GM18867 (cell line): ENCODE data around the gene NKD2.

Experiments used
- ATAC-seq: cut with Tn5 transposase; IDR thresholded peaks from one replicate; pipeline ENCODE4 v1.9.1; 2021; ENCODE audit warnings: mild to moderate bottlenecking, moderate library complexity; ENCODE audit not compliant: unreplicated experiment

NKD2 gene

DNA sequence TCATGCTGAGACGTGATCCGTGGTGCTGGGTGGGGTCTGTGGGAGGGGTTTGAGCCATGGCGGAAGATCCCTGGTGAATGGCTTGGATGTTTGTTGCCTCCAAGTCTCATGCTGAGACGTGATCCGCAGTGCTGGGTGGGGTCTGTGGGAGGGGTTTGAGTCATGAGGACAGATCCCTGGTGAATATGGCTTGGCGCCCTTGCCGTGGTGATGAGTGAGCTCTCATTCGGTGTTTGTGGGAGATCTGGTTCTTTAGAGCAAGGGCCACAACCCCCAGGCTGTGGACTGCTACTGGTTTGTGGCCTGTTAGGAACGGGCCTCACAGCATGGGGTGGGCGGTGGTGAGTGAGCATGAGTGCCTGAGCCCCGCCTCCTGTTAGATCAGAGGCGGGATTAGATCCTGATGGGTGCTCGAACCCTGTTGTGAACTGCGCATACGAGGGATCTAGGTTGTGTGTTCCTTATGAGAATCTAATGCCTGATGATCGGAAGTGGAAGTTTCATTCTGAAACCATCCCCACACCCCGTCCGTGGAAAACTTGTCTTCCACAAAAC, 31.2 kb downstream of the NKD2 start:
- no peak for ATAC-seq

- ATAC-seq: no peak
These were observed 32.0 kb downstream of the NKD2 start for GRCh38 chr5:1040571-1040970.

GRCh38 chr5:1041225-1042143, 32.9 kb downstream of the NKD2 start:
- ATAC-seq: no peak

DNA sequence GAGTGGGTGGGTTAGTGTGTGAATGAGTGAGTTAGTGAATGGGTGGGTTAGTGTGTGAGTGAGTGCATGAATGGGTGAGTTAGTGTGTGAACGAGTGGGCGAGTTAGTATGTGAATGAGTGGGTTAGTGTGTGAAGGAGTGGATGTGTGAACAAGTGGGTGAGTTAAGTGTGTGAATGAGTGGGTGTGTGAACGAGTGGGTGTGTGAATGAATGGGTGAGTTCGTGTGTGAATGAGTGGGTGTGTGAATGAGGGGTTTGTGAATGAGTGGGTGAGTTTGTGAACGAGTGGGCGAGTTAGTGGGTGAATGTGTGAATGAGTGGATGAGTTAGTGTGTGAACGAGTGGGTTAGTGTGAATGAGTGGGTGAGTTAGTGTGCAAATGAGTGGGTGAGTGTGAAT, 34.0 kb downstream of the NKD2 start:
- ATAC-seq: no peak

- ATAC-seq: no peak
These were observed 34.7 kb downstream of the NKD2 start for GRCh38 chr5:1043327-1043726.

GRCh38 chr5:1044117-1044516, 35.5 kb downstream of the NKD2 start:
- no peak for ATAC-seq

DNA sequence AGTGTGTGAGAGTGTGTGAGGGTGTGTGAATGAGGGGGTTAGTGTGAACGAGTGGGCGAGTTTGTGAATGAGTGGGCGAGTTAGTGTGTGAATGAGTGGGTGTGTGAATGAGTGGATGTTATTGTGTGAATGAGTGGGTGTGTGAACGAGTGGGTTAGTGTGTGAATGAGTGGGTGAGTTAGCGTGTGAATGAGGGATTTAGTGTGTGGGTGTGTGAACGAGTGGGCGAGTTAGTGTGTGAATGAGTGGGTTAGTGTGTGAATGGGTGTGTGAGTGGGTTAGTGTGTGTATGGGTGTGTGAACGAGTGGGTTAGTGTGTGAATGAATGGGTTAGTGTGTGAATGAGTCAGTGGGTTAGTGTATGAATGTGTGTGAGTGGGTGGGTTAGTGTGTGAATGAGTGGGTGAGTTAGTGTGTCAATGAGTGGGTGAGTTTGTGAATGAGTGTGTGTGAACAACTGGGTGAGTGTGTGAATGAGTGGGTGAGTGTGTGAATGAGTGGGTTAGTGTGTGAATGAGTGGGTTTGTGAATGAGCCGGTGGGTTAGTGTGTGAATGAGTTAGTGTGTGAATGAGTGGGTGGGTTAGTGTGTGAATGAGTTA, 37.5 kb downstream of the NKD2 start:
- no peak for ATAC-seq

DNA sequence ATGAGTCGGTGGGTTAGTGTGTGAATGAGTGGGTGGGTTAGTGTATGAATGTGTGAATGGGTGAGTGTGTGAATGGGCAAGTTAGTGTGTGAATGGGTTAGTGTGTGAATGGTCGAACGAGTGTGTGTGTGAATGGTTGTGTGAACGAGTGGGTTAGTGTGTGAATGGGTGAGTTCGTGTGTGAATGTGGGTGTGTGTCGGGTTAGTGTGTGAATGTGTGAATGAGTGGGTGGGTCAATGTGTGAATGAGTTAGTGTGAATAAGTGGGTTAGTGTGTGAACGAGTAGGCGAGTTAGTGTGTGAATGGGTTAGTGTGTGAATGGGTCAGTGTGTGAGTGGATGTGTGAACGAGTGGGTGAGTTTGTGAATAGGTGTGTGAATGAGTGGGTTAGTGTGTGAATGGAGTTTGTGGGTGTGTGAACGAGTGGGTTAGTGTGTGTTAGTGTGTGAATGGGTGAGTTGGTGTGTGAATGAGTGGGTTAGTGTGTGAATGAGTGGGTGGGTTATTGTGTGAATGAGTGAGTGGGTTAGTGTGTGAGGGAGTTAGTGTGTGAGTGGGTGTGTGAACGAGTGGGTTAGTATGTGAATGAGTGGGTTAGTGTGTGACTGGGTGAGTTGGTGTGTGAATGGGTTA, 38.8 kb downstream of the NKD2 start:
- no peak for ATAC-seq

- no peak for ATAC-seq
These were observed 39.6 kb downstream of the NKD2 start for GRCh38 chr5:1048162-1048721.

- no peak for ATAC-seq
These were observed 40.5 kb downstream of the NKD2 start for GRCh38 chr5:1048861-1049838.

GRCh38 chr5:1050423-1051365, 42.1 kb downstream of the NKD2 start:
- no peak for ATAC-seq

DNA sequence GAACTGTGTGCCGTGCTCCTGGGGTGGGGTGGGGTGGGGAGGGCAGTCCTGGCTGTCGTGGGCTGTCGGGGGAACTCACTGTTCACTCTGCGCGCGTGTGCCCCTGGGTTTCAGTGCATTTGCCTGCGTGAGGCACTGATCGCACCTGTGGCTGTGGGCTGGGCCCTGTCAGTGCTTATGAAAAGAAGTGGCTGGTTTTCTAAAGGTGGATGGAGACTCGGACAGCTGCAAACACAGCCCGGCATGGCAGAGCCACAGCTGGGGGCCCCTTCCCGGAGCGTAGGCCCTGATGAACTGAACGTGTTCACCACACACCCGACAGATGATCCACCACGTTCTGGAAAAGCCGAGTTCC, 42.7 kb downstream of the NKD2 start:
- ATAC-seq: no peak

DNA sequence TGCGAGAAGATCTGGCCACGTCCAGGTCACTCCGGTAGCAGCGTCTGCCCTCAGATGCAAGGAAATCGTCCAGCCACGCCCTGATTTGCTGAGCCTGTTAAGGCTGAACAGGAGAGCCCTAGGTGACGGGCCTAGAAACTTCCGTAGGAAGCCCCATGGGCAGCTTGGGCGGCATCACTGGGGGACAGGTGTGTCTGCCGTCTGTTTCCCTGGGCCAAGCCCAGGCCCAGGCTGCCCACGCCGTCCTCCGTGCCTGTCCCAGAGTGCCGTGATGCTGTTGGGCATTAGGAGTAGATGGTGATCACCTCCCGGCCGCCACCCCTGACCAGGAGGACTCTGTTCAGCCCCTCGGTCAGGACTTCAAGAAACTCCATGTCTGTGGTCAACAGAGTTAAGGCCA, 43.5 kb downstream of the NKD2 start:
- ATAC-seq: no peak

DNA sequence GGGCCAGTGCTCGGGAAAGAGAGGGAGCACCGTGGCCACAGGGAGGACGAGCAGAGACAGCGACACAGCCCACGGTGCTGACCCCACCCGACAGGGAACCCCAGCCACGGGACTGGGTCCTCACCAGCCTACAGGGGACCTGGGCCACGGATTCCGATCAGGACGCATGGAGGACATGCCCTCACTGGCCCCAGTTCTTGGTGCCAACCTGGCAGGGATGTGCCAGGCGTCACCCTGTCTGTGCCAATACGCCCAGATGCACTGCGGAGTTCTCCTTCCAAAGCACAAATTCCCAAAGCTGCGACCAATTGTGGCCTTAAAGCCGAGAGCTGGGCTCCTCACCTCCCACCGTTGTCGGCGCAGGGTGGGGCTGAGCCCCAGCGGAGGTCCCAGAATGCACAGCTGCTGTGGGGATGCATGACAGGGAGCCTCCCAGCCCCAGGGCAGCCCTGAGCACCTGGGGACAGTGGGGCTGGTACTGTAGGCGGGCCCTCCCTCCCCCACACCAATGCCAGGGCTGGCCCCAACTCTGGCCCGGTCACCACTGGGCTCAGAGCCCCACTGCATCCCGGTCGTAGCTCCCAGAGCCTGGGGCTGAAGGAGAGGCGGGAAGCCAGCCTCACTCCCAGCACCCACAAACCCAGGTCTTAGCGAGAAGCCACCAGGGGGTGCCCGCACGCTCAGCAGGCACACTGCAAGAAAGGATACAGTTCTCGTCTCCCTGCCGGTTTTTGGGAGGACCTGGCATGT, 44.2 kb downstream of the NKD2 start:
- no peak for ATAC-seq

DNA sequence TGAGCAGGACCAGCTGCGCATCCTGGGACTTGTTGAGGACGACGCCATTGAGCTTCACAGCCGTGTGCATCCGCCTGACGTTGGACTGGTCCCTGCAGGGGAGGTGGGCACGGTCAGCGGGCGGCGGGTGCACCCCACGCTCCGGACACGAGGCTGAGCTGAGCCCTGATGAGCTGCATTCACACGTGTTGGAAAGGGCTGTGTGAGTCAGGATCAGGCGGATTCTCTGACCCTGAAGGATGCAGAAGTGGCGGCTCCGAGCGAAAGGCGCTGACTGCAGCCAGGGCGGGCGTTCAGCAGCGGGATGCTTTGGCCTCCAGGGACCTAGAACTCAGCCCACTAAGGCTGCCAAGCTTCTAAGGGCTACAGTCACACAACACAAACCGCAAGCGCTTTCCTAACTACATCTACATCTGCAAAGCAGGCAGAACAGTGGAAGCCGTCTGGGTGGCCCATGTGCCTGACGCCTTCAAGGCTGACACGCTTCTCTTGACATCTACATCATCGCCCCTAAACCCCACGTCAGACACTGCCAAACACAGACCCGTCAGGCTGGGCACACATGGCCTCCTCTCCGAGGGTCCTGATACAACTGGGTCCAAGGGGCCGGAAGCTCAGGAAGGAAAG, 44.9 kb downstream of the NKD2 start:
- no peak for ATAC-seq

DNA sequence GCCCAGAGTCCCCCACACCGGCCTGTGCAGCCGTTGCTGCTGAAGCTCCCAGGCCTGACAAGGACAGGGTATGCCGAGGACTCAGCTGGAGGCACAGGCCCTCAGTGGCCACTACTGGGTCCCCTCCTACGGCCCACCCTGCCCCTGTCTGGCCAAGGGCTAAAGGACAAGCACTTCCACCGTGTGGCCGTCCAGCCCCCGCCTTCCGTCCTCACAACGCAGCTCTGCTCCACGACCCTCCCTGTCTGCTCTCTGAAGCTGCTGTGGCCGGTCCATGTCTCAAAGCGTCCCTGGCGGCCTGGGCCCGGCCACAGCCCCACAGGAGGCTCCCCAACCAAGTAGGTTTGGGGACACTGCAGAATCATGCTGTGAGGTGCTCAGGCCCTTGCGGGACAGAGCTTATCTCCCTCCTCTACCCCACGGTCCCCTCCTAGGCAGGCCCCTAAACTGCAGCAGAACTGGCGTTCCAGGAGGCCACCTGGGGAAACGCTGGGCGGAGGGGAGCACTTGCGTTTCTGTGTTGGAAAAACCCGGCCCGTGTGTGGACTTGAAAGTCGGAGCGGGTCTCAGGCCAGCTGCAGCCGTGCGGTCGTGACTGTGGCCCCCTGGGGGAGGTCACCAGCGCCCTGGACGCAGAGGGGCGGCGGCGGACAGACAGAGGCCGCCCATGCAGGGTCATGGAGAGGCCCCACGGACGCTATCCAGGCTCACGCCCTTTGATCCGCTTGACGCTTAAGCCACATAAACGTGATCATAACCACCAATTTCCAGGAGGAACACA, 45.6 kb downstream of the NKD2 start:
- no peak for ATAC-seq
